Lower leg skin (tissue), 4 donors: ENCODE results near the gene NTSR1. TPM values are rescaled to one million over a fixed set of nuclear protein-coding genes. Genes with fewer than 3 reads are reported as not detected.

Experiments
- DNase-seq, 2 donors: peaks; one replicate each; pipeline ENCODE4 v3.0.0-alpha.2; 2019; ENCODE audit warnings: low spot score in 2 of 2
- H3K4me3 ChIP-seq: fragments of 200-600 bp; sonication (generic); 2 replicates; pipeline ENCODE4 v1.5.1; 2017; ENCODE audit warnings: mild to moderate bottlenecking, low read depth; ENCODE audit not compliant: poor library complexity, severe bottlenecking
- CTCF ChIP-seq, 3 donors: fragments of 450-650 bp; IDR thresholded peaks; one replicate each; pipeline ENCODE4 v1.5.1; 2016; ENCODE audit warnings: antibody characterized with exemption in 3 of 3, mild to moderate bottlenecking in 3 of 3, moderate library complexity in 2 of 3
- POLR2A ChIP-seq, 2 donors: fragments of 450-650 bp; IDR thresholded peaks; one replicate each; pipeline ENCODE4 v1.6.1; 2016 to 2017; ENCODE audit warnings: antibody characterized with exemption in 2 of 2, mild to moderate bottlenecking in 1 of 2, moderate library complexity in 1 of 2
- WGBS, 2 donors: methylation state at CpG; one replicate each; pipeline ENCODE4 v1.1.5; 2018; 5-methylcytosine and 5-hydroxymethylcytosine counted together
- intact Hi-C: fragments of 100-400 bp; cut with DNase I; formaldehyde crosslinking; loops from one replicate; pipeline ENCODE4 v1.15.0; 2023; ENCODE audit warnings: low total_unique reads
- total RNA-seq, 4 donors: library from RNA; depleted of rRNA; stranded (reverse); fragments of >200 nt; gene quantifications; one replicate each; pipeline ENCODE4 v1.1.0, GENCODE V29; 2016

The NTSR1 gene
- total RNA-seq, 4 donors from 2014 or later: 0.07 to 0.61 (median 0.13) TPM; not detected in 1

GRCh38 chr20:62690261-62690820 lies 18.3 kb upstream of the NTSR1 start:
- TF ChIP-seq POLR2A (IDR thresholded peaks at IDR 0.05): no peak
- TF ChIP-seq CTCF (IDR thresholded peaks at IDR 0.05): no peak
- WGBS, 2 donors: 85 to 86% methylated on average over 16 to 17 of the region's 17 CpGs
- intact Hi-C loops: no loop called here
- DNase-seq: no peak
- no peak overlapping the region for H3K4me3 ChIP-seq

GRCh38 chr20:62691487-62691886 lies 17.1 kb upstream of the NTSR1 start:
- TF ChIP-seq CTCF (IDR thresholded peaks at IDR 0.05): no peak
- no peak for TF ChIP-seq POLR2A (IDR thresholded peaks at IDR 0.05)
- H3K4me3 ChIP-seq: no peak overlapping the region
- DNase-seq: no peak
- WGBS, 2 donors: 62 to 79% methylated on average over 15 of the region's 15 CpGs
- intact Hi-C loops: no loop called here

GRCh38 chr20:62692176-62692575 lies 16.5 kb upstream of the NTSR1 start:
- intact Hi-C loops: no loop called here
- TF ChIP-seq POLR2A (IDR thresholded peaks at IDR 0.05): no peak
- no peak for TF ChIP-seq CTCF (IDR thresholded peaks at IDR 0.05)
- WGBS, 2 donors: 56 to 75% methylated on average over 5 to 8 of the region's 8 CpGs
- H3K4me3 ChIP-seq: no peak overlapping the region
- DNase-seq: no peak

GRCh38 chr20:62692801-62693523 lies 15.7 kb upstream of the NTSR1 start:
- no peak for TF ChIP-seq CTCF (IDR thresholded peaks at IDR 0.05)
- no peak for TF ChIP-seq POLR2A (IDR thresholded peaks at IDR 0.05)
- no peak overlapping the region for H3K4me3 ChIP-seq
- intact Hi-C loops: no loop called here
- WGBS, 2 donors: 61 to 67% methylated on average over 19 to 22 of the region's 22 CpGs
- no peak for DNase-seq

- DNase-seq: no peak
- TF ChIP-seq POLR2A (IDR thresholded peaks at IDR 0.05) (no peak), CTCF (IDR thresholded peaks at IDR 0.05) (no peak)
- intact Hi-C loops: no loop called here
- WGBS, 2 donors: 65 to 67% methylated on average over 7 to 10 of the region's 10 CpGs
- H3K4me3 ChIP-seq: no peak overlapping the region
Measured at GRCh38 chr20:62693524-62693922, 15.1 kb upstream of the NTSR1 start.
